ENCODE measurements around the gene GCGR.

DNA sequence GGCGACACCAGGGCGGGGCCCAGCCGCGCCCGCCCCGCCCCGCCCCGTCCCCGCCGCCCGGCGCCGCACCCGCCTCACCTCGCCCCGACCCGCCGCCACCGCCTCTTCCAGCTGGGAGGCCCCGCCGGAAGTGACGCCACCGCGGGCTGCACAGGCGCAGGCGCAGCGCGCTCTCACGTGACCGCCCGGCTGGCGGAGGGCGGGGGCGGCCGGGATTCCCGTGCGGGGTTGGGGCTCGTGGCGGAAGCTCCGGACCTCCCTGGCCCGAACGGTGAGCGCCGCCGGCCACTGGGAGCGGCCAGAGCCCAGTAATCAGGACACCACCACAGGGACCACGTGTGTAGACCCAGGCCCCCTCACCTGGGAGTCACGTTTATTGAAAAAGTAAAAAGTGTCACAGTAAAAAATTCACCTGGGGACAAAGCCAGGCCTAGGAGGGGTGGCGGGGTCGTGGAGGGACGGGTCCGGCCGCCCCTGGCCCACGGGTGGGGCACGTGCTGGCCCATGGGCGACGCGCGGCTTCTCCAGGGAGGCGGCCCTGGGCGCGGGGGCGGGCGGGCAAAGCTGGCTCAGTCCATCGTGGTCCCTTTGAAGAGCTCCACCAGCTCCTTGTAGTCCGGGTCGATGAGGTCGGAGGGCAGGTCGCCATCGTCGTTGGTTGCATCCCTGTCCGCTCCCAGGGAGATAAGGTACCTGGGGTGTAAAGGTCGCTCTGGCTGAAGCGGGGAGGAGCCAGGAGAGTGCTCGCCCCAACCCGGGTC is 29.4 kb downstream of the GCGR start, which contains the start of gene MCRIP1:
- TF ChIP-seq, protein P1, sequence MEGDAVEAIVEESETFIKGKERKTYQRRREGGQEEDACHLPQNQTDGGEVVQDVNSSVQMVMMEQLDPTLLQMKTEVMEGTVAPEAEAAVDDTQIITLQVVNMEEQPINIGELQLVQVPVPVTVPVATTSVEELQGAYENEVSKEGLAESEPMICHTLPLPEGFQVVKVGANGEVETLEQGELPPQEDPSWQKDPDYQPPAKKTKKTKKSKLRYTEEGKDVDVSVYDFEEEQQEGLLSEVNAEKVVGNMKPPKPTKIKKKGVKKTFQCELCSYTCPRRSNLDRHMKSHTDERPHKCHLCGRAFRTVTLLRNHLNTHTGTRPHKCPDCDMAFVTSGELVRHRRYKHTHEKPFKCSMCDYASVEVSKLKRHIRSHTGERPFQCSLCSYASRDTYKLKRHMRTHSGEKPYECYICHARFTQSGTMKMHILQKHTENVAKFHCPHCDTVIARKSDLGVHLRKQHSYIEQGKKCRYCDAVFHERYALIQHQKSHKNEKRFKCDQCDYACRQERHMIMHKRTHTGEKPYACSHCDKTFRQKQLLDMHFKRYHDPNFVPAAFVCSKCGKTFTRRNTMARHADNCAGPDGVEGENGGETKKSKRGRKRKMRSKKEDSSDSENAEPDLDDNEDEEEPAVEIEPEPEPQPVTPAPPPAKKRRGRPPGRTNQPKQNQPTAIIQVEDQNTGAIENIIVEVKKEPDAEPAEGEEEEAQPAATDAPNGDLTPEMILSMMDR (IDR thresholded peaks at IDR 0.05; ENCODE audit: low read length): no peak
- no peak for TF ChIP-seq EZH2 (IDR thresholded peaks at IDR 0.05; ENCODE audit: borderline replicate concordance, low read length)

Measured in OCI-LY1 (cell line).